ENCODE measurements around the gene ZFAND3.

ZFAND3 gene

GRCh38 chr6:38174315-38174714 is 354.8 kb downstream of the ZFAND3 start:
- no peak for DNase-seq

GRCh38 chr6:38174806-38175495 is 355.4 kb downstream of the ZFAND3 start:
- no peak for DNase-seq

- no peak for DNase-seq
Observed at GRCh38 chr6:38175786-38176185, 356.3 kb downstream of the ZFAND3 start.

GRCh38 chr6:38176797-38177751 is 357.5 kb downstream of the ZFAND3 start:
- DNase-seq: no peak

GRCh38 chr6:38177882-38178583 is 358.5 kb downstream of the ZFAND3 start:
- no peak for DNase-seq

- no peak for DNase-seq
Observed at GRCh38 chr6:38178584-38178886, 359.0 kb downstream of the ZFAND3 start.

- DNase-seq: no peak
Observed at GRCh38 chr6:38179300-38179699, 359.8 kb downstream of the ZFAND3 start.

GRCh38 chr6:38179794-38180430 is 360.4 kb downstream of the ZFAND3 start:
- DNase-seq: no peak

- no peak for DNase-seq
Observed at GRCh38 chr6:38180586-38180985, 361.1 kb downstream of the ZFAND3 start.

GRCh38 chr6:38182426-38182825 is 362.9 kb downstream of the ZFAND3 start:
- no peak for DNase-seq

GRCh38 chr6:38183856-38184584 is 364.5 kb downstream of the ZFAND3 start:
- DNase-seq: no peak

- no peak for DNase-seq
Observed at GRCh38 chr6:38184585-38185080, 365.1 kb downstream of the ZFAND3 start.

GRCh38 chr6:38185244-38185643 is 365.7 kb downstream of the ZFAND3 start:
- no peak for DNase-seq

GRCh38 chr6:38185752-38186151 is 366.2 kb downstream of the ZFAND3 start:
- no peak for DNase-seq

GRCh38 chr6:38187325-38187724 is 367.8 kb downstream of the ZFAND3 start:
- no peak for DNase-seq

- DNase-seq: no peak
Observed at GRCh38 chr6:38187811-38188590, 368.5 kb downstream of the ZFAND3 start.

- no peak for DNase-seq
Observed at GRCh38 chr6:38188677-38189335, 369.3 kb downstream of the ZFAND3 start.

- DNase-seq: no peak
Observed at GRCh38 chr6:38191418-38191817, 371.9 kb downstream of the ZFAND3 start.

GRCh38 chr6:38192011-38192410 is 372.5 kb downstream of the ZFAND3 start:
- DNase-seq: no peak

- DNase-seq: no peak
Observed at GRCh38 chr6:38192487-38192886, 373.0 kb downstream of the ZFAND3 start.

GRCh38 chr6:38193051-38193450 is 373.5 kb downstream of the ZFAND3 start:
- DNase-seq: no peak

All from NCI-H1694 treated with DMSO at 0.1 percent for 48 hours (cell line).